Measurements from ENCODE around the gene ATP10B. TPM values are rescaled to one million over a fixed set of nuclear protein-coding genes. Genes with fewer than 3 reads are reported as not detected.
"Not testable (repeated sequence)": the region's sequence is repeated elsewhere in the genome, so short reads cannot be mapped to it uniquely, and the experiment has no call there.

The ATP10B gene
- total and polyA plus RNA-seq, 4 donors = 0.32 to 0.88 TPM; not detected in 2

- no peak for ATAC-seq (ENCODE audit: low FRiP score)
- intact Hi-C loops (cut with DNase I) = no loop called here
- Histone ChIP-seq H3K4me3 (ENCODE audit: low read length in 2 of 2) (no peak overlapping the region), H3K9me3 (ENCODE audit: control insufficient read depth, low read length) (peaks cover 4% of the 10 kb centered on the region), H3K36me3 (ENCODE audit: control insufficient read depth in 1 of 2, insufficient read depth in 2 of 2, low read length in 1 of 2) (no peaks in the 10 kb centered on the region), H3K27me3 (ENCODE audit: control insufficient read depth in 1 of 2, insufficient read depth in 2 of 2, low read length in 1 of 2) (no peaks in the 10 kb centered on the region), H3K4me1 (ENCODE audit: control insufficient read depth in 1 of 2, insufficient read depth in 2 of 2, low read length in 2 of 2) (no peaks in the 10 kb centered on the region), H3K27ac (ENCODE audit: low read depth in 1 of 2, low read length in 2 of 2) (no peak overlapping the region)
- DNase-seq = no peak
- WGBS, 2 donors = 52 to 56% methylated on average over 2 of the region's 2 CpGs
These were observed 16.0 kb downstream of the ATP10B start for GRCh38 chr5:160835818-160836528.

- no peaks in the 10 kb centered on the region for H3K36me3 ChIP-seq (ENCODE audit: control insufficient read depth in 1 of 2, insufficient read depth in 2 of 2, low read length in 1 of 2)
- H3K4me3 ChIP-seq (ENCODE audit: low read length in 2 of 2) = no peak overlapping the region
- DNase-seq (no peak), ATAC-seq (ENCODE audit: low FRiP score) (no peak)
- H3K4me1 ChIP-seq (ENCODE audit: control insufficient read depth in 1 of 2, insufficient read depth in 2 of 2, low read length in 2 of 2) = no peaks in the 10 kb centered on the region
- H3K27me3 ChIP-seq (ENCODE audit: control insufficient read depth in 1 of 2, insufficient read depth in 2 of 2, low read length in 1 of 2) = no peaks in the 10 kb centered on the region
- intact Hi-C loops (cut with DNase I) = no loop called here
- peaks cover 4% of the 10 kb centered on the region for H3K9me3 ChIP-seq (ENCODE audit: control insufficient read depth, low read length)
- no peak overlapping the region for H3K27ac ChIP-seq (ENCODE audit: low read depth in 1 of 2, low read length in 2 of 2)
These were observed 16.6 kb downstream of the ATP10B start for GRCh38 chr5:160835376-160835775.

GRCh38 chr5:160833806-160834205 lies 18.2 kb downstream of the ATP10B start:
- WGBS, 2 donors = 71 to 75% methylated on average over 2 of the region's 2 CpGs
- H3K4me1 ChIP-seq (ENCODE audit: control insufficient read depth in 1 of 2, insufficient read depth in 2 of 2, low read length in 2 of 2) = no peaks in the 10 kb centered on the region
- H3K27ac ChIP-seq (ENCODE audit: low read depth in 1 of 2, low read length in 2 of 2) = no peak overlapping the region
- no peak overlapping the region for H3K4me3 ChIP-seq (ENCODE audit: low read length in 2 of 2)
- DNase-seq (no peak), ATAC-seq (ENCODE audit: low FRiP score) (no peak)
- peaks cover 4% of the 10 kb centered on the region for H3K9me3 ChIP-seq (ENCODE audit: control insufficient read depth, low read length)
- no peaks in the 10 kb centered on the region for H3K27me3 ChIP-seq (ENCODE audit: control insufficient read depth in 1 of 2, insufficient read depth in 2 of 2, low read length in 1 of 2)
- intact Hi-C loops (cut with DNase I) = no loop called here
- no peaks in the 10 kb centered on the region for H3K36me3 ChIP-seq (ENCODE audit: control insufficient read depth in 1 of 2, insufficient read depth in 2 of 2, low read length in 1 of 2)

- Histone ChIP-seq H3K27me3 (ENCODE audit: control insufficient read depth in 1 of 2, insufficient read depth in 2 of 2, low read length in 1 of 2) (no peaks in the 10 kb centered on the region), H3K36me3 (ENCODE audit: control insufficient read depth in 1 of 2, insufficient read depth in 2 of 2, low read length in 1 of 2) (no peaks in the 10 kb centered on the region), H3K4me3 (ENCODE audit: low read length in 2 of 2) (no peak overlapping the region), H3K9me3 (ENCODE audit: control insufficient read depth, low read length) (peaks cover 4% of the 10 kb centered on the region), H3K27ac (ENCODE audit: low read depth in 1 of 2, low read length in 2 of 2) (no peak overlapping the region), H3K4me1 (ENCODE audit: control insufficient read depth in 1 of 2, insufficient read depth in 2 of 2, low read length in 2 of 2) (no peaks in the 10 kb centered on the region)
- DNase-seq (no peak), ATAC-seq (ENCODE audit: low FRiP score) (no peak)
- 44 to 50% methylated on average over 1 of the region's 1 CpG for WGBS, 2 donors
- intact Hi-C loops (cut with DNase I) = no loop called here
These were observed 20.2 kb downstream of the ATP10B start for GRCh38 chr5:160831801-160832200.

- ATAC-seq (ENCODE audit: low FRiP score) (no peak), DNase-seq (no peak)
- 81 to 88% methylated on average over 3 of the region's 3 CpGs for WGBS, 2 donors
- H3K36me3 ChIP-seq (ENCODE audit: control insufficient read depth in 1 of 2, insufficient read depth in 2 of 2, low read length in 1 of 2) = no peaks in the 10 kb centered on the region
- H3K27ac ChIP-seq (ENCODE audit: low read depth in 1 of 2, low read length in 2 of 2) = no peak overlapping the region
- H3K4me3 ChIP-seq (ENCODE audit: low read length in 2 of 2) = no peak overlapping the region
- H3K4me1 ChIP-seq (ENCODE audit: control insufficient read depth in 1 of 2, insufficient read depth in 2 of 2, low read length in 2 of 2) = no peaks in the 10 kb centered on the region
- intact Hi-C loops (cut with DNase I) = no loop called here
- H3K9me3 ChIP-seq (ENCODE audit: control insufficient read depth, low read length) = no peaks in the 10 kb centered on the region
- no peaks in the 10 kb centered on the region for H3K27me3 ChIP-seq (ENCODE audit: control insufficient read depth in 1 of 2, insufficient read depth in 2 of 2, low read length in 1 of 2)
These were observed 27.6 kb downstream of the ATP10B start for GRCh38 chr5:160824301-160825001.

- H3K9me3 ChIP-seq (ENCODE audit: control insufficient read depth, low read length); intact Hi-C loops (cut with DNase I); H3K27me3 ChIP-seq (ENCODE audit: control insufficient read depth in 1 of 2, insufficient read depth in 2 of 2, low read length in 1 of 2); H3K4me3 ChIP-seq (ENCODE audit: low read length in 2 of 2); H3K36me3 ChIP-seq (ENCODE audit: control insufficient read depth in 1 of 2, insufficient read depth in 2 of 2, low read length in 1 of 2); H3K4me1 ChIP-seq (ENCODE audit: control insufficient read depth in 1 of 2, insufficient read depth in 2 of 2, low read length in 2 of 2); H3K27ac ChIP-seq (ENCODE audit: low read depth in 1 of 2, low read length in 2 of 2); ATAC-seq (ENCODE audit: low FRiP score); DNase-seq: not testable (repeated sequence)
- WGBS, 2 donors = 89 to 91% methylated on average over 6 to 12 of the region's 12 CpGs
These were observed 39.0 kb downstream of the ATP10B start for GRCh38 chr5:160812996-160813395.

GRCh38 chr5:160805376-160805775 lies 46.6 kb downstream of the ATP10B start:
- intact Hi-C loops (cut with DNase I) = no loop called here

GRCh38 chr5:160802592-160802991 lies 49.4 kb downstream of the ATP10B start:
- Histone ChIP-seq H3K4me1 (ENCODE audit: control insufficient read depth in 1 of 2, insufficient read depth in 2 of 2, low read length in 2 of 2) (no peaks in the 10 kb centered on the region), H3K27ac (ENCODE audit: low read depth in 1 of 2, low read length in 2 of 2) (no peak overlapping the region), H3K9me3 (ENCODE audit: control insufficient read depth, low read length) (no peaks in the 10 kb centered on the region), H3K27me3 (ENCODE audit: control insufficient read depth in 1 of 2, insufficient read depth in 2 of 2, low read length in 1 of 2) (no peaks in the 10 kb centered on the region), H3K36me3 (ENCODE audit: control insufficient read depth in 1 of 2, insufficient read depth in 2 of 2, low read length in 1 of 2) (no peaks in the 10 kb centered on the region), H3K4me3 (ENCODE audit: low read length in 2 of 2) (no peak overlapping the region)
- DNase-seq (no peak), ATAC-seq (ENCODE audit: low FRiP score) (no peak)
- intact Hi-C loops (cut with DNase I) = no loop called here
- WGBS, 2 donors = 45 to 63% methylated on average over 2 of the region's 2 CpGs

More at GRCh38 chr5:160805376-160805775, 46.6 kb downstream of the ATP10B start:
- DNase-seq = no peak
- WGBS, 2 donors = 73 to 80% methylated on average over 6 of the region's 6 CpGs
- peaks cover 2% of the 10 kb centered on the region for H3K9me3 ChIP-seq (ENCODE audit: control insufficient read depth, low read length)
- no peaks in the 10 kb centered on the region for H3K4me1 ChIP-seq (ENCODE audit: control insufficient read depth in 1 of 2, insufficient read depth in 2 of 2, low read length in 2 of 2)
- no peak overlapping the region for H3K4me3 ChIP-seq (ENCODE audit: low read length in 2 of 2)
- H3K36me3 ChIP-seq (ENCODE audit: control insufficient read depth in 1 of 2, insufficient read depth in 2 of 2, low read length in 1 of 2) = no peaks in the 10 kb centered on the region
- ATAC-seq (ENCODE audit: low FRiP score) = no peak
- no peaks in the 10 kb centered on the region for H3K27me3 ChIP-seq (ENCODE audit: control insufficient read depth in 1 of 2, insufficient read depth in 2 of 2, low read length in 1 of 2)
- H3K27ac ChIP-seq (ENCODE audit: low read depth in 1 of 2, low read length in 2 of 2) = no peak overlapping the region

Data from aorta (tissue), 5 donors.